ENCODE measurements around the gene C3orf85.

Gene C3orf85

GRCh38 chr3:109149078-109149477 is 12.6 kb downstream of the C3orf85 start:
- DNase-seq (ENCODE audit: extremely low read depth in 1 of 2, low read depth in 1 of 2) = no peak

- no peak for DNase-seq (ENCODE audit: extremely low read depth in 1 of 2, low read depth in 1 of 2)
These were observed 15.8 kb downstream of the C3orf85 start for GRCh38 chr3:109152320-109152719.

DNA sequence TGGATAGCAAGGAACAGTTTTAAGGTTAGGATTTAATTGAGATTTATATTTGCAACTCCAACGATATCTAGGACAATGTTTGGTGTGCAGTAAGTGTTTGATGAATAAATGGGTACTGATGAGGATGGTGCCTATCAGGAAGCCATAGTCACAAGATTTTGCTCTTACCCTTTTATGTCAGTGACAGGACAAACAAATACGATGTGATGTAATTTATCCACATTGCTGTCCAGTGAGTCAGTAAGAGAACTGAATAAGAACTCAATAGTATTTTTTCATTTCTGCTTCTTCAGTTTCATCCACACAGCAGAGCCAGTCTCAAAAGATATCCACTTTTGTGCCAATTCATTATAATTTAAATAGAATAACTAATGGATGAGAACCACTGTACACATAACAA is 18.5 kb downstream of the C3orf85 start:
- DNase-seq (ENCODE audit: extremely low read depth in 1 of 2, low read depth in 1 of 2) = no peak

GRCh38 chr3:109155828-109156227 is 19.3 kb downstream of the C3orf85 start:
- no peak for DNase-seq (ENCODE audit: extremely low read depth in 1 of 2, low read depth in 1 of 2)

- DNase-seq (ENCODE audit: extremely low read depth in 1 of 2, low read depth in 1 of 2) = no peak
These were observed 25.1 kb downstream of the C3orf85 start for GRCh38 chr3:109161487-109162123.

- no peak for DNase-seq (ENCODE audit: extremely low read depth in 1 of 2, low read depth in 1 of 2)
These were observed 29.4 kb downstream of the C3orf85 start for GRCh38 chr3:109165905-109166304.

GRCh38 chr3:109171479-109171878 is 35.0 kb downstream of the C3orf85 start:
- no peak for DNase-seq (ENCODE audit: extremely low read depth in 1 of 2, low read depth in 1 of 2)

- no peak for DNase-seq (ENCODE audit: extremely low read depth in 1 of 2, low read depth in 1 of 2)
These were observed 38.9 kb downstream of the C3orf85 start for GRCh38 chr3:109175411-109175810.

DNA sequence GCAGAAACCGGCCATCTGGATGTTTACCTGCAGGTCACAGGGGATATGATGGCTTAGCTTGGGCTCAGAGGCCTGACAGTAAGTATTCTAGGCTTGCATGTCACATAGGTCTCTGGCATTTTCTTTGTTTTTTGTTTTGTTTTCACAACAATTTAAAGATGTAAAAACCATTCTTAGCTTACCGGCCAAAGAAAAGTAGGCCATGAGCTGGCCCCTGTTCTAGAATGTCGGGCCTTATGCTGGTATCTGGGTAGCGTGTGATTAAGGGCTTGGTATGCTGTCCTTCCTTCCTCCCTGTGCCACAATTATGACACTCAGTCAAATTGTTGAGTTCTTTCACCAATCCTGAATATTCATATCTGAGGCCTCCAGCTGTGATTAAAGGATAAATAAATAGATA is 40.2 kb downstream of the C3orf85 start:
- no peak for DNase-seq (ENCODE audit: extremely low read depth in 1 of 2, low read depth in 1 of 2)

DNA sequence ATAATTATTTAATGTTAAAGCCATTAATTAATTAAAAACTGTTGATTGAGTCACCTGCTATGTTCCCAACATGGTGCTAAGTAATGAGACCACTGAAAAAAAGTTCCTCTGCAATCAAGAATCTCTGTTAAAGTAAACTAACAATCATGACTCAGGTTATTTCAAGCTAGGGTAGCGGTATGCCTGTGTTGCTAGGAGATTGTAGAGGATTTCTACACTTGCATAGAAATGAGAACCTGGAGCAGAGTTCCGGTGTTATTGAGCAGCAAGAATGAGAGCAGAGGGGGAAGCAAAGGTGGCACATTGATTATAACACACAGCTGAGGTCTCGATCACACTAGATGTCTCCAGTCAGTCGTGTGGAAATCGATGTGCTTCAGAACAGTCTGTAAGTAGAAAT is 41.4 kb downstream of the C3orf85 start:
- no peak for DNase-seq (ENCODE audit: extremely low read depth in 1 of 2, low read depth in 1 of 2)

DNA sequence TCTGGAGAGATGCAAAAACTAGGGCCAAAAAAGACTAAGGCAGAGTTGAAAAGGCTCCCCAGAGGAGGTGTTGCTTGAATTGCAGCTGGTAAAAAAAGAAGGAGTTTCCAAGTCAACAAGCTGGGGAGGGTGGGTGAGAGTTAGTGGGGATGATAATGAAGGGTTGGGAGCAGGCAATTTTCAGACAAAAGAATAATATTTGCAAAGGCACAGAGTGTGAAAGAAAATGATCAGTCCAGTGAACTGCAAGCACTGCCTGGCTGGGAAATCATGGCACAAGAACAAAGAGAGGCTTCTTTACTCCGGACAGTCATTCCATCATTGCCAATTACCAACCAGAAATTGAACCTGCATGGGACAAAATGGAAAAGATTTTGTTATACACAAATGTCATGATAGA is 42.2 kb downstream of the C3orf85 start:
- DNase-seq (ENCODE audit: extremely low read depth in 1 of 2, low read depth in 1 of 2) = no peak

- DNase-seq (ENCODE audit: extremely low read depth in 1 of 2, low read depth in 1 of 2) = no peak
These were observed 48.2 kb downstream of the C3orf85 start for GRCh38 chr3:109184726-109185125.

DNA sequence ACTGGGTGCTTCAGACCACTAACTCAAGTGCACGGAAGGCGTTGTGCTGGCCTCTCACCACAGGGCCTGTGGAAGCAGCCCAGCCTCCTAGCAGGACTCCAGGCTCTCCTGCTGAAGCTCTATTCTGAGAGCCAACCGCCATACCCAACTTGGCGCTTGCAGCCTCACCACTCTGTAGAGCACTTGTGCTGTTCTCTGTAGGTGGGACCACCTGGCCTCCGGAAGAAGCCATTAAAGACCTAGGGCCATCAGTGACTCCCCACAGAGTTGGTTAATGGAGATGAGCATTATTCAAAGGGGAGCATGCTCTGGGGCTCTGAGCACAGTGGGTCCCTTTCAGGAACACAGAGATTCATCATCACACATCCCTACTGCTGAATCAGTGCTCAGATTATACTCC is 50.9 kb downstream of the C3orf85 start:
- DNase-seq (ENCODE audit: extremely low read depth in 1 of 2, low read depth in 1 of 2) = no peak

DNA sequence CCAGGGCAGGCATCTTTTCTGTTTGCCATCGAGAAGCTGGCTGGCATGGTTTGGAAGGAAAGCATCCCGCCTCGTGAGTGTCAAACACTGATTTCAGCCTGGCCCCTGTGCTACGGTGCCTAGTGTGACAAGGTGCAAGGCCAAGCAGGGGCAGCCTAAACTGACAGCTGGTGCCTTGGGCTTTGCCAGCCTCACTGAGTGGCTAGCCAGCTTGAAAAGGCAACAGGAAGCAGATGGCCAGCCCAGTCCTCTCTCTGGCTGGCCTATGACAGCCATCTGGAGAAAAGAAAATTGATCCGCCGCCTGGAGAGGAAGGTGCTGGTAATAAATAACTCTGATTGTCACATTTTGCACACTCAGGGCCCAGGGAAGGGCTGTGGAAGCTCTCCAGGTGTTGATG is 52.2 kb downstream of the C3orf85 start:
- DNase-seq (ENCODE audit: extremely low read depth in 1 of 2, low read depth in 1 of 2) = no peak

GRCh38 chr3:109191421-109191820 is 54.9 kb downstream of the C3orf85 start:
- no peak for DNase-seq (ENCODE audit: extremely low read depth in 1 of 2, low read depth in 1 of 2)

DNA sequence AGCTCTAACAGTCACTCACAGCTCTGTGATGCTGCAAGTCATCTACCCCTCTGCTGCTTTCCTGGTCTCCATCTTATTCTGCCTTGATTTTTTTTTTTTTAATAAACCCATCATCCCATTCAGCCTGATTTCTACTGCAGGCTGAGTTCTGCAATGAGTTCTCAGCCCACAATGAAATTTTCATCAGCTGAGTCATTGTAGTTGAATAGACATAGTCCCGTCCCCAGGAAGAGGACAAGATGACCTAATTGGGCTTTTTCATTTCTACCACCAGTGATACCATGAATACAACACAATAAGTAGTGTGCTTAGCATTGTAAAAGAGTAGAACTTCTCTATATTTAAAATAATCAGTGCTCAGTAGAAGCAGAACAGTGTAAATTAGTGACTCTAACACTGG is 59.3 kb downstream of the C3orf85 start:
- no peak for DNase-seq (ENCODE audit: extremely low read depth in 1 of 2, low read depth in 1 of 2)
